GM18867 (cell line): ENCODE measurements around the gene APLNR.

Experiments
- ATAC-seq: cut with Tn5 transposase; IDR thresholded peaks from one replicate; pipeline ENCODE4 v1.9.1; 2021; ENCODE audit warnings: mild to moderate bottlenecking, moderate library complexity; ENCODE audit not compliant: unreplicated experiment

Gene APLNR

GRCh38 chr11:57219021-57219627 is 17.9 kb downstream of the APLNR start:
- no peak for ATAC-seq

- ATAC-seq: no peak
Observed at GRCh38 chr11:57217053-57217452, 20.0 kb downstream of the APLNR start.

- ATAC-seq: no peak
Observed at GRCh38 chr11:57216463-57216862, 20.6 kb downstream of the APLNR start.

GRCh38 chr11:57214494-57214893 is 22.6 kb downstream of the APLNR start:
- no peak for ATAC-seq

GRCh38 chr11:57214098-57214417 is 23.0 kb downstream of the APLNR start:
- ATAC-seq: no peak

GRCh38 chr11:57213342-57214097 is 23.5 kb downstream of the APLNR start:
- no peak for ATAC-seq

GRCh38 chr11:57210781-57211180 is 26.3 kb downstream of the APLNR start:
- ATAC-seq: no peak

GRCh38 chr11:57207168-57207567 is 29.9 kb downstream of the APLNR start:
- ATAC-seq: no peak

- no peak for ATAC-seq
Observed at GRCh38 chr11:57205041-57205641, 31.9 kb downstream of the APLNR start.

GRCh38 chr11:57203882-57204480 is 33.1 kb downstream of the APLNR start:
- ATAC-seq: no peak

- ATAC-seq: no peak
Observed at GRCh38 chr11:57203359-57203758, 33.7 kb downstream of the APLNR start.

- ATAC-seq: no peak
Observed at GRCh38 chr11:57202281-57202680, 34.8 kb downstream of the APLNR start.

- ATAC-seq: no peak
Observed at GRCh38 chr11:57200917-57201316, 36.1 kb downstream of the APLNR start.

- ATAC-seq: no peak
Observed at GRCh38 chr11:57199330-57199729, 37.7 kb downstream of the APLNR start.

- no peak for ATAC-seq
Observed at GRCh38 chr11:57197762-57198161, 39.3 kb downstream of the APLNR start.

- ATAC-seq: no peak
Observed at GRCh38 chr11:57196596-57196995, 40.5 kb downstream of the APLNR start.

- no peak for ATAC-seq
Observed at GRCh38 chr11:57192316-57192715, 44.7 kb downstream of the APLNR start.

- ATAC-seq: no peak
Observed at GRCh38 chr11:57191311-57192219, 45.5 kb downstream of the APLNR start.

- ATAC-seq: no peak
Observed at GRCh38 chr11:57190548-57190947, 46.5 kb downstream of the APLNR start.
